IPS-15b (cell line): Measurements from ENCODE around the gene ALOX12.
A peak's percentile ranks its signal among the peaks of the same experiment; 100 is the strongest.

Source experiments
- H3K27me3 ChIP-seq: one replicate; pipeline ENCODE4 v1.6.1; 2013; ENCODE audit warnings: low read length; ENCODE audit not compliant: control insufficient read depth, insufficient read depth
- H3K36me3 ChIP-seq: one replicate; pipeline ENCODE4 v1.6.1; 2013; ENCODE audit warnings: low read length; ENCODE audit not compliant: control insufficient read depth, insufficient read depth
- H3K4me1 ChIP-seq: one replicate; pipeline ENCODE4 v1.6.1; 2013; ENCODE audit warnings: mild to moderate bottlenecking, low read length; ENCODE audit not compliant: control insufficient read depth, insufficient read depth
- H3K4me3 ChIP-seq: one replicate; pipeline ENCODE4 v1.5.1; 2013; ENCODE audit warnings: low read depth, low read length
- H3K9ac ChIP-seq: one replicate; pipeline ENCODE4 v1.6.1; 2013; ENCODE audit warnings: low read depth, mild to moderate bottlenecking, low read length
- H3K9me3 ChIP-seq: one replicate; pipeline ENCODE4 v1.6.1; 2013; ENCODE audit warnings: mild to moderate bottlenecking, low read length; ENCODE audit not compliant: control insufficient read depth, insufficient read depth

The ALOX12 gene

GRCh38 chr17:7017827-7018200 is 22.0 kb downstream of the ALOX12 start:
- peaks cover 31% of the 10 kb centered on the region for H3K27me3 ChIP-seq
- H3K36me3 ChIP-seq: peaks cover 11% of the 10 kb centered on the region
- H3K9me3 ChIP-seq: no peaks in the 10 kb centered on the region
- peaks cover 5% of the 10 kb centered on the region for H3K4me1 ChIP-seq
- no peak overlapping the region for H3K4me3 ChIP-seq
- no peak overlapping the region for H3K9ac ChIP-seq

DNA sequence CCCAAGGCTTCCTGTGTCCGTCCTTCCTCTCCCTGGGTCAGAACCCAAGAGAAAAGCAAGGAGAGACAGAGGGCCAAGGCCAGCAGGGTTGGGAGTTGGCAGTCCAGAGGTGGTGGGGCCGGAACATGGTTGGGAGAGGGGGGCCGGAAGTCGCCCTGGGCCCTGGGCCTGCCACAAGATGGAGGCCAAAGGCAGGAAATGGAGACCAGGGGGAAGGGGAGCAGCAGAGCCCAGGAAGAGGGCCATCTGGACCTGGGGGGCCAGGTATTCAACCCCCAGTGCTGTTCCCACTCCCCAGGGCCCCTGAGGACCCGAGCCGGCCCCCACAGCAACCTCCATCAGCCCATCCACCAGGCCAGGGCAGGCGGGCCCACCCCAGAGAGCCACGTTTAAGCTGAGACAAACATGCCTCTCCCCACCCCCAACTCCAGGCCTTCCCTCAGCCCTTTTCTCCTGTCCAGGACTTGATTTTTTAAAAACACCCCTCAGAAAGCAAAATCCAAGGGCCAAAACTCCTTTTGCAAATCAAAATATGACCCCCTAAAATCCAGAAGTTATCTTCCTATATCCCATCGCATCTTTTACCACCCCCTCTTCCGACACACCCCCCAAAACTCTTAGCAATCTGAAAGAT is 22.6 kb downstream of the ALOX12 start:
- Histone ChIP-seq H3K9me3 (no peaks in the 10 kb centered on the region), H3K9ac (no peak overlapping the region), H3K4me1 (peaks cover 5% of the 10 kb centered on the region), H3K27me3 (peaks cover 36% of the 10 kb centered on the region), H3K36me3 (peaks cover 11% of the 10 kb centered on the region), H3K4me3 (no peak overlapping the region)

GRCh38 chr17:7019367-7019766 is 23.5 kb downstream of the ALOX12 start:
- Histone ChIP-seq H3K27me3 (peaks cover 41% of the 10 kb centered on the region), H3K36me3 (peaks cover 13% of the 10 kb centered on the region), H3K9me3 (no peaks in the 10 kb centered on the region), H3K4me3 (peak overlapping the region; percentile 59), H3K4me1 (peaks cover 5% of the 10 kb centered on the region), H3K9ac (peak overlapping the region; percentile 81)

GRCh38 chr17:7019839-7020519 is 24.1 kb downstream of the ALOX12 start:
- Histone ChIP-seq H3K9me3 (no peaks in the 10 kb centered on the region), H3K27me3 (peaks cover 42% of the 10 kb centered on the region), H3K36me3 (peaks cover 13% of the 10 kb centered on the region), H3K4me3 (peak overlapping the region; percentile 59), H3K9ac (peak overlapping the region; percentile 81), H3K4me1 (peaks cover 5% of the 10 kb centered on the region)

- peaks cover 36% of the 10 kb centered on the region for H3K27me3 ChIP-seq
- H3K9ac ChIP-seq: no peak overlapping the region
- H3K9me3 ChIP-seq: no peaks in the 10 kb centered on the region
- peak overlapping the region; percentile 46 for H3K4me3 ChIP-seq
- H3K4me1 ChIP-seq: peaks cover 3% of the 10 kb centered on the region
- peaks cover 13% of the 10 kb centered on the region for H3K36me3 ChIP-seq
These were observed 25.2 kb downstream of the ALOX12 start for GRCh38 chr17:7020894-7021664.

DNA sequence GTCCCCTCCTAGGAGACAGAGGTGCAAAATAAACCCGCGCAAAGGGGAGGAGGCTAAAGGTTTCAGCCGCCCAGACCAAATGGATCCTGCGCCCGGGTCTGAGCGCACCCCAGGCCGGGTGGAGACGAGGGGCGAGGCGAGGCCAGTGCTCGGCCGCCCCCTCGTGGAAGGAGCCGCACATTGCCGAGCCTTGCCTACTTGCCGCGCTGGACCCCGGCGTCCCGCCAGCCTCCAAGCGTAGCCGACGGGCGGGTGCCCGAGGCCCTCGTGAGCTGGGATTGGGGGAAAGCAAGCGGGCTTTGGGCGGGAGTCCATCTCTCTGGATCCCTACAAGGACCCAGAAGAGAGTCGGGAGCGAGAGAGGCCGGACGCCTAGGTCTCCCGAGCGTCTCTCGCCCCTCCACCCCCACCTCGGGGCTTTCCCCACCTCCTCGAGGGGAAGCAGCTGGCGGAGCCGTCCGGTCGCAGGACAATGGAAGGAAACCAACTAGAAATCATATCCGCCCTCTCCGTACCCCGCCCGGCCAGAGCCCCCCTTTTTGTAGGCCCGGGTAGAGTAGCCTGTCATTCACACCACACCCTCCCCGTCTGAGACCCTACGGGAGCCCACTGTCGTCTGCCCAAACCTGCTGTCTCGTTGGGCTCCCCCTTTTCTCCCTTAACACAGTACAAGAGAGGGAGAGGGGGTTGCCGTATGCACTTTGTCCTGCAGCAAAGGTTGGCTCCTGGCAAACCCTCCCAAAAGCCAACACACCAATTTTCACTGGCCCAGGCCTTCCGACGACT is 26.3 kb downstream of the ALOX12 start:
- Histone ChIP-seq H3K9ac (peak overlapping the region; percentile 37), H3K4me3 (peak overlapping the region; percentile 79), H3K9me3 (no peaks in the 10 kb centered on the region), H3K36me3 (peaks cover 6% of the 10 kb centered on the region), H3K4me1 (peaks cover 3% of the 10 kb centered on the region), H3K27me3 (peaks cover 36% of the 10 kb centered on the region)

DNA sequence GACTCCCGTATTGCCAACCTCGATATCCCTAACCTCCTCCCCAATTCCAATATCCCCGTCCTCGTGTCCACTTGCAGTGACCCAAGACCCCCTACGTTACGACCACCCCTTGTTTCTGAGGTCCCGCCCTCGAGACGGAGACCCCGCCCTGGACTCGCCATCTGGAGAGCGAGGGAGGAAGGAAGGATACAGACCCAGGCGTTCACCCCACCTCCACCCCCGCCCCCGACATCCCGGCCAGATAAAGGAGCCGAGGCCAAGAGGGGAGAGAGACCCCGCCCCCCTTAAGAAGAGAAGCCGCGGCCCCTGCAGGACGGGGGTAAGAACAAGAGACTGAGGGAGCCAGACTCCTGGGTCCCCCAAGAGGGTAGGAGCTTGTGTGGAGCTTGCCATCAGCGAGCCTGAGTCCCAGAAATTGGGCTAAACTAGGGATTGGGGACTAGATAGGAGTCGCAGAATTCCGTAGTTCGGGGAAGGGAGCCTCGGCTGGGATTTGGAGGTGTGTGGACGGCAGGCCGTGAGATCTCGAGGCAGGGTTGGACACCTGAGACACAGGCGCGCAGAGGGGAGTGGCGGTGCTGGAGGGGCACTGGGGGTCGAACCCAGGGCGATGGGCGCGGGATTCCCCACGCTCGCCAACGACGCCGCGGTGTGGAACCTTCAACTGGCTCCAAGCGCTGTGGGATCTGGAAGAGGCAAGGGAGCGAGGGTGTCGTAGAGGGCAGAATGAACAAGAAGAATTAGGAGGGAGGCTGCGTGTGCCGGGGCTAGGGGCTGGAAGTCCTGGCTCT is 27.1 kb downstream of the ALOX12 start, which contains the start of gene BCL6B:
BCL6B (plus strand) TSS at position 270 of the 791 bp plus-strand sequence. CDS start 622 bp downstream, outside the sequence.
- H3K36me3 ChIP-seq: peaks cover 3% of the 10 kb centered on the region
- H3K9me3 ChIP-seq: no peaks in the 10 kb centered on the region
- H3K4me3 ChIP-seq: peak within 1 kb of the TSS; percentile 81
- peak within 1 kb of the TSS; percentile 37 for H3K9ac ChIP-seq
- peaks cover 3% of the 10 kb centered on the region for H3K4me1 ChIP-seq
- H3K27me3 ChIP-seq: peaks cover 36% of the 10 kb centered on the region

GRCh38 chr17:7023576-7024401 is 27.9 kb downstream of the ALOX12 start:
- Histone ChIP-seq H3K4me3 (peak overlapping the region; percentile 81), H3K9ac (peak overlapping the region; percentile 37), H3K4me1 (peaks cover 3% of the 10 kb centered on the region), H3K36me3 (peaks cover 3% of the 10 kb centered on the region), H3K9me3 (no peaks in the 10 kb centered on the region), H3K27me3 (peaks cover 36% of the 10 kb centered on the region)

GRCh38 chr17:7024402-7024785 is 28.5 kb downstream of the ALOX12 start:
- Histone ChIP-seq H3K9me3 (no peaks in the 10 kb centered on the region), H3K27me3 (peaks cover 36% of the 10 kb centered on the region), H3K4me1 (peaks cover 3% of the 10 kb centered on the region), H3K4me3 (no peak overlapping the region), H3K36me3 (peaks cover 3% of the 10 kb centered on the region), H3K9ac (no peak overlapping the region)

DNA sequence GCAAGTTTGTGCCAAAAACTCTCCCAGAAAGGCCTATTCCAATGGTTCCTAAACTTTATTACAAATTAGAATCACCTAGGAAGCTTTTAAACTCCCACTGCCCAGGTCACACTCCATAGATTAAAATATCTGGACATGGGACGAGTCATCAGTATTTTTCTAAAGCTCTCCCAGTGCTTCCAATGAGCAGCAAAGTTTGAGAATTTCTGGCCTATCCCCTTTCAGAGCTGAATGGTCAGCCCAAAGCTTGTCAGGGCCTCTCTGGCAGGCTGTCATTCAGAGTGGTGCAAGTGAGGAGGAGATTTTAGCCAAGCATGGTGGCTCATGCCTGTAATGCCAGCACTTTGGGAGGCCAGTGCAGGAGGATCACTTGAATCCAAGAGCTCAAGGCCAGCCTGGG is 29.4 kb downstream of the ALOX12 start:
- Histone ChIP-seq H3K27me3 (peaks cover 34% of the 10 kb centered on the region), H3K9ac (no peak overlapping the region), H3K36me3 (peaks cover 3% of the 10 kb centered on the region), H3K4me3 (no peak overlapping the region), H3K9me3 (no peaks in the 10 kb centered on the region), H3K4me1 (peaks cover 1% of the 10 kb centered on the region)
